ENCODE measurements around the gene DIRAS1. TPM values are rescaled to one million over a fixed set of nuclear protein-coding genes. Genes with fewer than 3 reads are reported as not detected.

The DIRAS1 gene
- total and polyA plus RNA-seq, 2 experiments from 2014 or later = 2.6 to 4.9 TPM

- no peak overlapping the region for H3K27ac ChIP-seq
- no peaks in the 10 kb centered on the region for H3K9me2 ChIP-seq (ENCODE audit: insufficient read depth)
- no peak for TF ChIP-seq EZH2phosphoT487 (IDR thresholded peaks at IDR 0.05; ENCODE audit: insufficient read depth, low read depth)
- no peak for TF ChIP-seq EZH2 (IDR thresholded peaks at IDR 0.05; ENCODE audit: insufficient read depth, poor library complexity, severe bottlenecking)
- no peaks in the 10 kb centered on the region for H3K4me1 ChIP-seq (ENCODE audit: insufficient read depth)
- no peaks in the 10 kb centered on the region for H3F3A ChIP-seq (ENCODE audit: insufficient read depth)
- in situ Hi-C loops (cut with MboI) = loop anchor here (25.0 kb wide), 1 partner anchor 196 kb away; the partner anchor contains the start of gene ZNF556
- no peaks in the 10 kb centered on the region for H3K36me3 ChIP-seq (ENCODE audit: low read depth)
- no peaks in the 10 kb centered on the region for H3K79me2 ChIP-seq (ENCODE audit: insufficient read depth)
- H3K9me3 ChIP-seq (ENCODE audit: low read depth) = no peaks in the 10 kb centered on the region
- H4K20me1 ChIP-seq (ENCODE audit: insufficient read depth) = no peaks in the 10 kb centered on the region
- no peaks in the 10 kb centered on the region; the same call in 1 of the 2 replicates for H3K27me3 ChIP-seq (replicated peaks; ENCODE audit: insufficient read depth)
- H2AFZ ChIP-seq = no peak overlapping the region
- no peak overlapping the region for H3K9ac ChIP-seq
- no peak overlapping the region for H3K4me3 ChIP-seq
- H3K4me2 ChIP-seq (ENCODE audit: unreplicated experiment) = no peak overlapping the region
- DNase-seq = no peak
- WGBS, 2 experiments (ENCODE audit: low coverage in 1 of 2, low lambda C conversion rate in 2 of 2, missing lambda C conversion rate in 2 of 2) = 68 to 71% methylated on average over 9 of the region's 9 CpGs
These were observed 54.7 kb downstream of the DIRAS1 start for GRCh38 chr19:2666344-2666994.

- 69 to 73% methylated on average over 11 of the region's 11 CpGs for WGBS, 2 experiments (ENCODE audit: low coverage in 1 of 2, low lambda C conversion rate in 2 of 2, missing lambda C conversion rate in 2 of 2)
- Histone ChIP-seq H3K9me2 (ENCODE audit: insufficient read depth) (no peaks in the 10 kb centered on the region), H3K36me3 (ENCODE audit: low read depth) (no peaks in the 10 kb centered on the region), H3K4me3 (no peak overlapping the region), H3K79me2 (ENCODE audit: insufficient read depth) (no peaks in the 10 kb centered on the region), H3K4me1 (ENCODE audit: insufficient read depth) (no peaks in the 10 kb centered on the region), H3K9me3 (ENCODE audit: low read depth) (no peaks in the 10 kb centered on the region), H3K27ac (no peak overlapping the region), H3K27me3 (replicated peaks; ENCODE audit: insufficient read depth) (no peaks in the 10 kb centered on the region; the same call in none of the 2 replicates), H3F3A (ENCODE audit: insufficient read depth) (no peaks in the 10 kb centered on the region), H4K20me1 (ENCODE audit: insufficient read depth) (no peaks in the 10 kb centered on the region), H3K4me2 (ENCODE audit: unreplicated experiment) (no peak overlapping the region), H2AFZ (no peak overlapping the region), H3K9ac (no peak overlapping the region)
- in situ Hi-C loops (cut with MboI) = loop anchor here (25.0 kb wide), 1 partner anchor 197 kb away; the partner anchor contains the start of gene ZNF556
- no peak for DNase-seq
- TF ChIP-seq EZH2 (IDR thresholded peaks at IDR 0.05; ENCODE audit: insufficient read depth, poor library complexity, severe bottlenecking) (no peak), EZH2phosphoT487 (IDR thresholded peaks at IDR 0.05; ENCODE audit: insufficient read depth, low read depth) (no peak)
These were observed 56.1 kb downstream of the DIRAS1 start for GRCh38 chr19:2665103-2665502.

Other genes starting within 250 kb of the DIRAS1 start
- gene GADD45B, start 245.2 kb downstream of the DIRAS1 start, total RNA-seq (2014; rRNA removed; shearing (Covaris generic)) = 89.7 TPM in 2 replicates
- 95.0 and 96.1 TPM in 2 replicates for gene GADD45B, start 245.2 kb downstream of the DIRAS1 start, polyA plus RNA-seq (2016; fragmentation: Nextera tagmentation; extraction: Ambion mirVana)
- gene GNG7, start 18.7 kb downstream of the DIRAS1 start, total RNA-seq (2014; rRNA removed; shearing (Covaris generic)) = 0.11 TPM in 1 of 2 replicates, not detected in the other
- 0.13 and 0.16 TPM in 2 replicates for gene GNG7, start 18.7 kb downstream of the DIRAS1 start, polyA plus RNA-seq (2016; fragmentation: Nextera tagmentation; extraction: Ambion mirVana)
- gene SLC39A3, start 18.6 kb upstream of the DIRAS1 start, total RNA-seq (2014; rRNA removed; shearing (Covaris generic)) = 38.4 and 50.9 TPM in 2 replicates
- 45.0 and 45.2 TPM in 2 replicates for gene SLC39A3, start 18.6 kb upstream of the DIRAS1 start, polyA plus RNA-seq (2016; fragmentation: Nextera tagmentation; extraction: Ambion mirVana)
- 56.1 and 57.5 TPM in 2 replicates for gene SGTA, start 61.9 kb upstream of the DIRAS1 start, total RNA-seq (2014; rRNA removed; shearing (Covaris generic))
- 66.0 and 66.2 TPM in 2 replicates for gene SGTA, start 61.9 kb upstream of the DIRAS1 start, polyA plus RNA-seq (2016; fragmentation: Nextera tagmentation; extraction: Ambion mirVana)
- gene THOP1, start 64.1 kb upstream of the DIRAS1 start, total RNA-seq (2014; rRNA removed; shearing (Covaris generic)) = 136 and 153 TPM in 2 replicates
- gene THOP1, start 64.1 kb upstream of the DIRAS1 start, polyA plus RNA-seq (2016; fragmentation: Nextera tagmentation; extraction: Ambion mirVana) = 64.8 and 70.0 TPM in 2 replicates
- gene ZNF554, start 98.5 kb upstream of the DIRAS1 start, total RNA-seq (2014; rRNA removed; shearing (Covaris generic)) = 2.9 and 3.0 TPM in 2 replicates
- gene ZNF554, start 98.5 kb upstream of the DIRAS1 start, polyA plus RNA-seq (2016; fragmentation: Nextera tagmentation; extraction: Ambion mirVana) = 1.4 and 2.2 TPM in 2 replicates
- 4.3 and 7.3 TPM in 2 replicates for gene ZNF555, start 120.1 kb upstream of the DIRAS1 start, total RNA-seq (2014; rRNA removed; shearing (Covaris generic))
- gene ZNF555, start 120.1 kb upstream of the DIRAS1 start, polyA plus RNA-seq (2016; fragmentation: Nextera tagmentation; extraction: Ambion mirVana) = 5.8 and 6.2 TPM in 2 replicates
- not detected in 2 replicates for gene ZNF556, start 146.0 kb upstream of the DIRAS1 start, total RNA-seq (2014; rRNA removed; shearing (Covaris generic))
- not detected in 2 replicates for gene ZNF556, start 146.0 kb upstream of the DIRAS1 start, polyA plus RNA-seq (2016; fragmentation: Nextera tagmentation; extraction: Ambion mirVana)
- gene ZNF57, start 179.6 kb upstream of the DIRAS1 start, total RNA-seq (2014; rRNA removed; shearing (Covaris generic)) = 1.7 and 4.6 TPM in 2 replicates
- 1.9 and 2.3 TPM in 2 replicates for gene ZNF57, start 179.6 kb upstream of the DIRAS1 start, polyA plus RNA-seq (2016; fragmentation: Nextera tagmentation; extraction: Ambion mirVana)
- 0.76 and 1.1 TPM in 2 replicates for gene ZNF77, start 223.6 kb upstream of the DIRAS1 start, total RNA-seq (2014; rRNA removed; shearing (Covaris generic))
- gene ZNF77, start 223.6 kb upstream of the DIRAS1 start, polyA plus RNA-seq (2016; fragmentation: Nextera tagmentation; extraction: Ambion mirVana) = 1.2 TPM in 2 replicates